Thymus (tissue), 11 donors: ENCODE results near the gene RBM7. TPM values are rescaled to one million over a fixed set of nuclear protein-coding genes. Genes with fewer than 3 reads are reported as not detected.

ENCODE experiments used
- DNase-seq, 9 donors: peaks; one replicate each; pipeline ENCODE4 v3.0.0-alpha.2; 2013; ENCODE audit warnings: low spot score in 9 of 9, low read depth in 6 of 9, missing footprints in 1 of 9
- H3K27ac ChIP-seq, 2 donors: one replicate each; pipeline ENCODE4 v1.5.1; 2013; ENCODE audit warnings: control low read depth in 1 of 2, low read depth in 1 of 2, low read length in 1 of 2, mild to moderate bottlenecking in 1 of 2, moderate library complexity in 1 of 2
- H3K27me3 ChIP-seq, 2 donors: one replicate each; pipeline ENCODE4 v1.5.1; 2013; ENCODE audit warnings: low read length in 1 of 2; ENCODE audit not compliant: control insufficient read depth in 2 of 2, insufficient read depth in 1 of 2
- H3K36me3 ChIP-seq, 2 donors: one replicate each; pipeline ENCODE4 v1.5.1; 2013; ENCODE audit warnings: low read length in 1 of 2, mild to moderate bottlenecking in 1 of 2, moderate library complexity in 1 of 2; ENCODE audit not compliant: control insufficient read depth in 2 of 2, insufficient read depth in 2 of 2
- H3K4me1 ChIP-seq, 2 donors: one replicate each; pipeline ENCODE4 v1.5.1; 2013; ENCODE audit warnings: low read length in 2 of 2; ENCODE audit not compliant: control insufficient read depth in 2 of 2, insufficient read depth in 2 of 2
- H3K4me3 ChIP-seq, 2 donors: one replicate each; pipeline ENCODE4 v1.5.1; 2013; ENCODE audit warnings: low read length in 2 of 2, control low read depth in 1 of 2, mild to moderate bottlenecking in 1 of 2
- H3K9me3 ChIP-seq, 2 donors: one replicate each; pipeline ENCODE4 v1.5.1; 2013; ENCODE audit warnings: low read length in 1 of 2, mild to moderate bottlenecking in 1 of 2; ENCODE audit not compliant: control insufficient read depth in 2 of 2, insufficient read depth in 1 of 2
- WGBS: extraction: QIAGEN DNeasy Blood & Tissue Kit; methylation state at CpG from one replicate; pipeline ENCODE4 v1.1.7; 2013; 5-methylcytosine and 5-hydroxymethylcytosine counted together
- polyA plus RNA-seq: library from polyadenylated mRNA; stranded (reverse); fragments of 200-250 nt; gene quantifications from one replicate; pipeline ENCODE4 v1.2.3, GENCODE V29; 2013
- total RNA-seq: library from RNA; stranded (reverse); fragments of 120-200 nt; gene quantifications from one replicate; pipeline ENCODE4 v1.2.4, GENCODE V29; 2013
- donor health status: healthy.

RBM7 gene
- total and polyA plus RNA-seq, 2 donors = 22.7 to 35.7 TPM

DNA sequence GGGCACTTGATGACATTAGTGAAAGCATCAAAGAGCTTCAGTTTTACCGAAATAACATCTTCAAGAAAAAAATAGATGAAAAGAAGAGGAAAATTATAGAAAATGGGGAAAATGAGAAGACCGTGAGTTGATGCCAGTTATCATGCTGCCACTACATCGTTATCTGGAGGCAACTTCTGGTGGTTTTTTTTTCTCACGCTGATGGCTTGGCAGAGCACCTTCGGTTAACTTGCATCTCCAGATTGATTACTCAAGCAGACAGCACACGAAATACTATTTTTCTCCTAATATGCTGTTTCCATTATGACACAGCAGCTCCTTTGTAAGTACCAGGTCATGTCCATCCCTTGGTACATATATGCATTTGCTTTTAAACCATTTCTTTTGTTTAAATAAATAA is 49.4 kb downstream of the RBM7 start:
- 97% methylated on average over 6 of the region's 6 CpGs for whole genome bisulfite sequencing
- Histone ChIP-seq H3K4me3 (no peak overlapping the region), H3K4me1 (no peaks in the 10 kb centered on the region), H3K27me3 (no peaks in the 10 kb centered on the region), H3K36me3 (peaks cover 0 to 5% of the 10 kb centered on the region in 2 donors), H3K9me3 (no peaks in the 10 kb centered on the region), H3K27ac (no peak overlapping the region)
- no peak for DNase-seq

DNA sequence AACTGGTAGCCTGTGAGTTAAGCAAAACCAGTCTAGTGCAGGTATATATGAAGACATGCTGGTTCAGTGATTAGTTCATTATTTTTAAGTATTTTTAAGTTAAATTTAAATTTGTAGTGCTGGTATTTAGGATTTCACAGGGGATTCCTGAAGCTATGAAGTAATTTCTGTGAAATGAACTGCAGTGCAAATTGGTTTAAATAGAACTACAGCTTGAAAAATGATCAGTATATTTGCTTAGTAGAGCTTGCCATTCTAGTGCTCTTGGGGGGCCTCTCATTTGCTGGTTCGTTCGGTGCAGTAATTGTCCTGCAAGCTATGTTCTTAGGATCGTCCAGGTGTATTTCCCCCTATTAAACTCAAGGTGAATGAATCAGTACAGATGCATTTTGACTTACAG is 51.9 kb downstream of the RBM7 start:
- H3K27me3 ChIP-seq = no peaks in the 10 kb centered on the region
- H3K36me3 ChIP-seq = peaks cover 0 to 5% of the 10 kb centered on the region in 2 donors
- DNase-seq = no peak
- H3K4me3 ChIP-seq = no peak overlapping the region
- no peaks in the 10 kb centered on the region for H3K9me3 ChIP-seq
- WGBS = 97% methylated on average over 3 of the region's 3 CpGs
- no peak overlapping the region for H3K27ac ChIP-seq
- no peaks in the 10 kb centered on the region for H3K4me1 ChIP-seq

Other genes starting within 250 kb of the RBM7 start
- 0.99 TPM for gene NNMT, start 104.3 kb upstream of the RBM7 start, total RNA-seq
- 351 TPM for gene NNMT, start 104.3 kb upstream of the RBM7 start, polyA plus RNA-seq
- 11.5 TPM for gene C11orf71, start 155 bp upstream of the RBM7 start, total RNA-seq
- 22.9 TPM for gene C11orf71, start 155 bp upstream of the RBM7 start, polyA plus RNA-seq
- 39.4 TPM for gene REXO2, start 38.8 kb downstream of the RBM7 start, total RNA-seq
- gene REXO2, start 38.8 kb downstream of the RBM7 start, polyA plus RNA-seq = 74.7 TPM
- 0.05 TPM for gene NXPE1, start 159.2 kb downstream of the RBM7 start, total RNA-seq
- not detected for gene NXPE1, start 159.2 kb downstream of the RBM7 start, polyA plus RNA-seq
- not detected for gene NXPE4, start 195.1 kb downstream of the RBM7 start, total RNA-seq
- gene NXPE4, start 195.1 kb downstream of the RBM7 start, polyA plus RNA-seq = 0.02 TPM